Uterus (tissue), 2 donors: ENCODE measurements around the gene MAST2.

Experiments used
- POLR2A ChIP-seq, 2 donors: fragments of 450-650 bp; IDR thresholded peaks; one replicate each; pipeline ENCODE4 v1.6.1; 2016; ENCODE audit warnings: antibody characterized with exemption in 2 of 2, mild to moderate bottlenecking in 1 of 2, moderate library complexity in 1 of 2
- TF ChIP-seq, protein P1 (sequence below), 4 experiments: fragments of 200-600 bp in 2 of 4; fragments of 450-650 bp in 2 of 4; sonication (generic) in 2 of 4; IDR thresholded peaks; one replicate each; pipeline ENCODE4 v1.5.1; 2016 to 2019; ENCODE audit warnings: antibody characterized with exemption in 4 of 4, mild to moderate bottlenecking in 2 of 4, moderate library complexity in 1 of 4

DNA sequence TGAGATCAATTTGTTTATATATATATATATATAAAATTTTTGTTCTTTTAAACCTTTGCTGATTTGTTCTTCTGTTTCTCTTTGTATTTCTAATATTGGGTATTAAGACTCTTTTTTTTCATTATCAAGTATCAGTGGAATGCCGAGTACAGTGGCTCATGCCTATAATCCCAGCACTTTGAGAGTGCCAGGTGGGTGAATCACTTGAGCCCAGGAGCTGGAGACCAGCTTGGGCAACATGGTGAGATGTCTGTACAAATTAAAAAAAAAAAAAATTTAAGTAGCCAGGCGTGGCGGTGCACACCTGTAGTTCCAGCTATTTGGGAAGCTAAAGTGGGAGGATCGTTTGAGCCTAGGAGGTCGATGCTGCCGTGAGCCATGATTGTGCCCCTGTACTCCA lies 67.1 kb downstream of the MAST2 start:
- no peak for TF ChIP-seq POLR2A (IDR thresholded peaks at IDR 0.05)
- TF ChIP-seq, protein P1, sequence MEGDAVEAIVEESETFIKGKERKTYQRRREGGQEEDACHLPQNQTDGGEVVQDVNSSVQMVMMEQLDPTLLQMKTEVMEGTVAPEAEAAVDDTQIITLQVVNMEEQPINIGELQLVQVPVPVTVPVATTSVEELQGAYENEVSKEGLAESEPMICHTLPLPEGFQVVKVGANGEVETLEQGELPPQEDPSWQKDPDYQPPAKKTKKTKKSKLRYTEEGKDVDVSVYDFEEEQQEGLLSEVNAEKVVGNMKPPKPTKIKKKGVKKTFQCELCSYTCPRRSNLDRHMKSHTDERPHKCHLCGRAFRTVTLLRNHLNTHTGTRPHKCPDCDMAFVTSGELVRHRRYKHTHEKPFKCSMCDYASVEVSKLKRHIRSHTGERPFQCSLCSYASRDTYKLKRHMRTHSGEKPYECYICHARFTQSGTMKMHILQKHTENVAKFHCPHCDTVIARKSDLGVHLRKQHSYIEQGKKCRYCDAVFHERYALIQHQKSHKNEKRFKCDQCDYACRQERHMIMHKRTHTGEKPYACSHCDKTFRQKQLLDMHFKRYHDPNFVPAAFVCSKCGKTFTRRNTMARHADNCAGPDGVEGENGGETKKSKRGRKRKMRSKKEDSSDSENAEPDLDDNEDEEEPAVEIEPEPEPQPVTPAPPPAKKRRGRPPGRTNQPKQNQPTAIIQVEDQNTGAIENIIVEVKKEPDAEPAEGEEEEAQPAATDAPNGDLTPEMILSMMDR (IDR thresholded peaks at IDR 0.05), result no peak
